Esophagus squamous epithelium (tissue), 5 donors: ENCODE results near the gene LDHAL6B. TPM values are rescaled to one million over a fixed set of nuclear protein-coding genes. Genes with fewer than 3 reads are reported as not detected.

Source experiments
- DNase-seq: peaks from one replicate; lab custom pipeline; 2025; lab: John Stamatoyannopoulos, UW
- H3K27ac ChIP-seq, 4 donors: fragments of 200-600 bp; sonication (generic); one replicate each; pipeline ENCODE4 v1.5.1; 2016 to 2019; ENCODE audit warnings: mild to moderate bottlenecking in 1 of 4
- H3K27me3 ChIP-seq, 4 donors: fragments of 200-600 bp; sonication (generic); 1 replicate in 3 of 4; 2 replicates in 1 of 4; pipeline versions ENCODE4 v1.5.1 to v1.6.0; 2017 to 2021; ENCODE audit warnings: antibody characterized with exemption in 1 of 4
- H3K36me3 ChIP-seq, 3 donors: fragments of 200-600 bp; sonication (generic); one replicate each; pipeline ENCODE4 v1.5.1; 2016 to 2019
- H3K4me1 ChIP-seq, 3 donors: fragments of 200-600 bp; sonication (generic); one replicate each; pipeline ENCODE4 v1.5.1; 2017 to 2019
- H3K4me3 ChIP-seq, 4 donors: fragments of 200-600 bp; sonication (generic); 1 replicate in 3 of 4; 2 replicates in 1 of 4; pipeline ENCODE4 v1.5.1; 2016 to 2019; ENCODE audit warnings: mild to moderate bottlenecking in 2 of 4, moderate library complexity in 1 of 4
- H3K9me3 ChIP-seq, 3 donors: fragments of 200-600 bp; sonication (generic); one replicate each; pipeline ENCODE4 v1.5.1; 2016 to 2019
- CTCF ChIP-seq, 6 experiments: fragments of 450-650 bp in 4 of 6; fragments of 200-600 bp in 2 of 6; sonication (generic) in 2 of 6; IDR thresholded peaks; one replicate each; pipeline ENCODE4 v1.5.1; 2016 to 2019; ENCODE audit warnings: antibody characterized with exemption in 6 of 6, mild to moderate bottlenecking in 4 of 6, moderate library complexity in 4 of 6
- POLR2A ChIP-seq, 4 donors: fragments of 450-650 bp; IDR thresholded peaks; one replicate each; pipeline ENCODE4 v1.6.1; 2017; ENCODE audit warnings: antibody characterized with exemption in 4 of 4, mild to moderate bottlenecking in 4 of 4, moderate library complexity in 3 of 4
- WGBS, 2 donors: methylation state at CpG; one replicate each; pipeline ENCODE4 v1.1.5; 2018; 5-methylcytosine and 5-hydroxymethylcytosine counted together
- intact Hi-C: fragments of 100-400 bp; cut with DNase I; formaldehyde crosslinking; loops from one replicate; pipeline ENCODE4 v1.15.0; 2022
- total RNA-seq, 4 donors: library from RNA; depleted of rRNA; stranded (reverse); fragments of >200 nt; gene quantifications; one replicate each; pipeline ENCODE4 v1.1.0, GENCODE V29; 2016
- donor health status: DM: yes; HTN: yes; CAD: no.

The LDHAL6B gene
- total RNA-seq, 4 donors from 2014 or later = not detected

GRCh38 chr15:59168536-59168935, 38.1 kb upstream of the LDHAL6B start:
- Histone ChIP-seq H3K9me3 (no peaks in the 10 kb centered on the region), H3K36me3 (peaks cover 0 to 11% (median 0%) of the 10 kb centered on the region in 3 donors), H3K27ac (peak overlapping the region in 3 of 4 donors; percentile 22 to 85 (median 83)), H3K4me1 (peaks cover 30 to 73% (median 33%) of the 10 kb centered on the region in 3 donors), H3K27me3 (no peaks in the 10 kb centered on the region), H3K4me3 (no peak overlapping the region)
- 81 to 93% methylated on average over 5 to 7 of the region's 7 CpGs for WGBS, 2 donors
- TF ChIP-seq POLR2A (IDR thresholded peaks at IDR 0.05) (no peak), CTCF (IDR thresholded peaks at IDR 0.05) (no peak)
- no peak for DNase-seq
- intact Hi-C loops = no loop called here

- peaks cover 30 to 72% (median 33%) of the 10 kb centered on the region in 3 donors for H3K4me1 ChIP-seq
- 51 to 62% methylated on average over 3 of the region's 3 CpGs for WGBS, 2 donors
- intact Hi-C loops = no loop called here
- no peaks in the 10 kb centered on the region for H3K27me3 ChIP-seq
- no peak for DNase-seq
- H3K9me3 ChIP-seq = no peaks in the 10 kb centered on the region
- H3K36me3 ChIP-seq = peaks cover 0 to 14% (median 0%) of the 10 kb centered on the region in 3 donors
- no peak overlapping the region for H3K4me3 ChIP-seq
- TF ChIP-seq POLR2A (IDR thresholded peaks at IDR 0.05) (no peak), CTCF (IDR thresholded peaks at IDR 0.05) (no peak)
- H3K27ac ChIP-seq = peak overlapping the region; percentile 78 to 89 (median 84)
Observed at GRCh38 chr15:59169251-59169708, 37.4 kb upstream of the LDHAL6B start.

GRCh38 chr15:59170295-59171066, 36.2 kb upstream of the LDHAL6B start:
- peak overlapping the region; percentile 78 to 89 (median 84) for H3K27ac ChIP-seq
- no peak for TF ChIP-seq CTCF (IDR thresholded peaks at IDR 0.05)
- no peak for TF ChIP-seq POLR2A (IDR thresholded peaks at IDR 0.05)
- 39 to 49% methylated on average over 10 of the region's 12 CpGs for WGBS, 2 donors

GRCh38 chr15:59171067-59171397, 35.6 kb upstream of the LDHAL6B start:
- no peak for DNase-seq
- TF ChIP-seq POLR2A (IDR thresholded peaks at IDR 0.05) (no peak), CTCF (IDR thresholded peaks at IDR 0.05) (no peak)
- intact Hi-C loops = loop anchor here (10.0 kb wide), 1 partner anchor 324 kb away; no protein-coding TSS in a partner anchor
- Histone ChIP-seq H3K9me3 (no peaks in the 10 kb centered on the region), H3K4me3 (no peak overlapping the region), H3K36me3 (peaks cover 0 to 14% (median 0%) of the 10 kb centered on the region in 3 donors), H3K4me1 (peaks cover 22 to 71% (median 33%) of the 10 kb centered on the region in 3 donors), H3K27ac (peak overlapping the region; percentile 78 to 89 (median 84)), H3K27me3 (no peaks in the 10 kb centered on the region)
- 82% methylated on average over 3 of the region's 8 CpGs; no CpG with 5 or more reads in 1 of the 2 donors for WGBS, 2 donors

More at GRCh38 chr15:59170295-59171066, 36.2 kb upstream of the LDHAL6B start:
- intact Hi-C loops = loop anchor here (10.0 kb wide), 1 partner anchor 324 kb away; no protein-coding TSS in a partner anchor
- Histone ChIP-seq H3K36me3 (peaks cover 0 to 14% (median 0%) of the 10 kb centered on the region in 3 donors), H3K4me1 (peaks cover 22 to 71% (median 33%) of the 10 kb centered on the region in 3 donors), H3K4me3 (no peak overlapping the region), H3K9me3 (no peaks in the 10 kb centered on the region), H3K27me3 (no peaks in the 10 kb centered on the region)
- no peak for DNase-seq
